Smooth muscle cell (in vitro differentiated cells): ENCODE measurements around the gene ZNF561. TPM values are rescaled to one million over a fixed set of nuclear protein-coding genes. Genes with fewer than 3 reads are reported as not detected.

Source experiments
- DNase-seq: peaks from one replicate; lab custom pipeline; 2025; ENCODE audit not compliant: unreplicated experiment; lab: John Stamatoyannopoulos, UW
- H2AFZ ChIP-seq: fragments of 200-600 bp; sonication (generic); 2 replicates; pipeline ENCODE4 v1.6.0; 2016; ENCODE audit warnings: antibody characterized with exemption, low read depth, mild to moderate bottlenecking
- H3F3A ChIP-seq: fragments of 200-600 bp; sonication (generic); 2 replicates; pipeline ENCODE4 v1.6.0; 2017; ENCODE audit warnings: antibody characterized with exemption, low read depth
- H3K27ac ChIP-seq: fragments of 200-600 bp; sonication (generic); 2 replicates; pipeline ENCODE4 v1.5.1; 2016; ENCODE audit warnings: low read depth, mild to moderate bottlenecking
- H3K27me3 ChIP-seq: fragments of 200-600 bp; sonication (generic); 2 replicates; pipeline ENCODE4 v1.6.1; 2016; ENCODE audit warnings: low read depth, mild to moderate bottlenecking
- H3K36me3 ChIP-seq: fragments of 200-600 bp; sonication (generic); 2 replicates; pipeline ENCODE4 v1.5.1; 2016; ENCODE audit warnings: low read depth
- H3K4me1 ChIP-seq: fragments of 200-600 bp; sonication (generic); 2 replicates; pipeline ENCODE4 v1.5.1; 2016; ENCODE audit warnings: low read depth
- H3K4me2 ChIP-seq: fragments of 200-600 bp; sonication (generic); 2 replicates; pipeline ENCODE4 v1.6.0; 2016; ENCODE audit warnings: mild to moderate bottlenecking
- H3K4me3 ChIP-seq: fragments of 200-600 bp; sonication (generic); 2 replicates; pipeline ENCODE4 v1.5.1; 2016; ENCODE audit warnings: mild to moderate bottlenecking
- H3K79me2 ChIP-seq: fragments of 200-600 bp; sonication (generic); 2 replicates; pipeline ENCODE4 v1.6.0; 2016; ENCODE audit warnings: low read depth, mild to moderate bottlenecking
- H3K9ac ChIP-seq: fragments of 200-600 bp; sonication (generic); 2 replicates; pipeline ENCODE4 v1.6.0; 2016; ENCODE audit warnings: low read depth
- H3K9me3 ChIP-seq: fragments of 200-600 bp; sonication (generic); replicated peaks from 2 replicates; pipeline ENCODE4 v1.5.1; 2016; ENCODE audit warnings: low read depth
- H4K20me1 ChIP-seq: fragments of 200-600 bp; sonication (generic); 2 replicates; pipeline ENCODE4 v1.6.0; 2016; ENCODE audit warnings: low read depth
- whole genome bisulfite sequencing: methylation state at CpG from one replicate; pipeline ENCODE4 v1.1.7; 2016; ENCODE audit warnings: low lambda C conversion rate; 5-methylcytosine and 5-hydroxymethylcytosine counted together
- polyA plus RNA-seq: library from polyadenylated mRNA; unstranded; fragments of >200 nt; fragmentation: Nextera tagmentation; extraction: Ambion mirVana; gene quantifications from 2 replicates; pipeline ENCODE4 v1.2.1, GENCODE V29; 2016
- total RNA-seq: library from RNA; depleted of rRNA; stranded (reverse); fragments of >200 nt; gene quantifications from 2 replicates; pipeline ENCODE4 v1.2.3, GENCODE V29; 2014
- TF ChIP-seq, protein P1 (sequence below): fragments of 200-600 bp; sonication (generic); IDR thresholded peaks from 2 replicates; pipeline ENCODE4 v1.5.1; 2017; ENCODE audit warnings: borderline replicate concordance, mild to moderate bottlenecking, antibody characterized with exemption; ENCODE audit not compliant: insufficient read depth, poor library complexity, severe bottlenecking

ZNF561 gene
- total RNA-seq (59.3 and 64.2 TPM in 2 replicates), polyA plus RNA-seq (27.1 and 30.5 TPM in 2 replicates)

- Histone ChIP-seq H3K36me3 (peaks cover 17% of the 10 kb centered on the region), H3K79me2 (peaks cover 50% of the 10 kb centered on the region), H3K4me1 (peaks cover 19% of the 10 kb centered on the region), H3K4me2 (peak within 1 kb of the TSS; percentile 91), H4K20me1 (peaks cover 3% of the 10 kb centered on the region), H3K4me3 (peak within 1 kb of the TSS; percentile 88), H3K27me3 (no peaks in the 10 kb centered on the region), H3K9ac (peak within 1 kb of the TSS; percentile 89), H3K27ac (peak within 1 kb of the TSS; percentile 96), H3F3A (peaks cover 8% of the 10 kb centered on the region), H2AFZ (peak within 1 kb of the TSS; percentile 87), H3K9me3 (peaks cover 5% of the 10 kb centered on the region)
- WGBS: under 1% methylated on average over 30 of the region's 33 CpGs
- TF ChIP-seq, protein P1, sequence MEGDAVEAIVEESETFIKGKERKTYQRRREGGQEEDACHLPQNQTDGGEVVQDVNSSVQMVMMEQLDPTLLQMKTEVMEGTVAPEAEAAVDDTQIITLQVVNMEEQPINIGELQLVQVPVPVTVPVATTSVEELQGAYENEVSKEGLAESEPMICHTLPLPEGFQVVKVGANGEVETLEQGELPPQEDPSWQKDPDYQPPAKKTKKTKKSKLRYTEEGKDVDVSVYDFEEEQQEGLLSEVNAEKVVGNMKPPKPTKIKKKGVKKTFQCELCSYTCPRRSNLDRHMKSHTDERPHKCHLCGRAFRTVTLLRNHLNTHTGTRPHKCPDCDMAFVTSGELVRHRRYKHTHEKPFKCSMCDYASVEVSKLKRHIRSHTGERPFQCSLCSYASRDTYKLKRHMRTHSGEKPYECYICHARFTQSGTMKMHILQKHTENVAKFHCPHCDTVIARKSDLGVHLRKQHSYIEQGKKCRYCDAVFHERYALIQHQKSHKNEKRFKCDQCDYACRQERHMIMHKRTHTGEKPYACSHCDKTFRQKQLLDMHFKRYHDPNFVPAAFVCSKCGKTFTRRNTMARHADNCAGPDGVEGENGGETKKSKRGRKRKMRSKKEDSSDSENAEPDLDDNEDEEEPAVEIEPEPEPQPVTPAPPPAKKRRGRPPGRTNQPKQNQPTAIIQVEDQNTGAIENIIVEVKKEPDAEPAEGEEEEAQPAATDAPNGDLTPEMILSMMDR: no peak
- DNase-seq: peak; percentile 61
Observed at GRCh38 chr19:9621156-9622037, at the start of gene ZNF561. Gene ZNF561 (minus strand): TSS chr19:9621232. CDS start chr19:9619456, 1,776 bp downstream.

DNA sequence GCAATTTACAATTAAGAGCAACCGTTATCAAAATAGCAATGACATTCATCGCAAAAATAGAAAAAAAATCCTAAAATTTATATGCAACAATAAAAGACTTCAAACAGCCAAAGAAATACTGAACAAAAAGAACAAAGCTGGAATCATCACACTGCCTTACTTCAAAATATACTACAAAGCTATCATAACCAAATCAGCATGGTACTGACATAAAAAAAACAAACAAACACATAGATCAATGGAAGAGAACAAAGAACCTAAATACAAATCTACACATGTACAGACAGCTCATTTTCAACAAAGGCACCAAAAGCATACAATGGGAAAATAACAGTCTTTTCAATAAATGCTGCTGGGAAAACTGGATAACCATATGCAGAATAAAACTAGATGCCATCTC is 47.5 kb upstream of the ZNF561 start:
- Histone ChIP-seq H4K20me1 (no peaks in the 10 kb centered on the region), H3K79me2 (no peaks in the 10 kb centered on the region), H3K9me3 (peaks cover 10% of the 10 kb centered on the region), H3K27me3 (no peaks in the 10 kb centered on the region), H3K36me3 (no peaks in the 10 kb centered on the region), H3K9ac (no peak overlapping the region), H3K4me1 (no peaks in the 10 kb centered on the region), H3K4me3 (no peak overlapping the region), H3K4me2 (no peak overlapping the region), H3K27ac (no peak overlapping the region), H3F3A (no peaks in the 10 kb centered on the region), H2AFZ (no peak overlapping the region)
- no peak for DNase-seq
- TF ChIP-seq, protein P1: no peak
- WGBS: 100% methylated on average over 2 of the region's 2 CpGs

DNA sequence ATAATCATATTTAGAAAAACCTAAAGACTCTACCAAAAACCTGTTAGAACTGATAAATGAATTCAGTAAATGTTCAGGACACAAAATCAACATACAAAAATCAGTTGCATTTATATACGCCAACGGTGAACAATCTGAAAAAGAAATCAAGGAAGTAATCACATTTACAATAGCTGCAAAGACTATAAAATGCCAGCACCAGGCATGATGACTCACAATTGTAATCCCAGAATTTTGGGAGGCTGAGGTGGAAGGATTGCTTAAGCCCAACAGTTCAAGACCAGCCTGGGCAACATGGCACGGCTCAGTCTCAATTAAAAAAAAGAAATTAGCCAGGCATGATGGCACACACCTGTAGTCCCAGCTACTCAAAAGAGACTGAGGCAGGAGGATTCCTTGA is 46.9 kb upstream of the ZNF561 start:
- TF ChIP-seq, protein P1: no peak
- WGBS: 94% methylated on average over 3 of the region's 3 CpGs
- H3K4me2 ChIP-seq: no peak overlapping the region
- H3K9me3 ChIP-seq: peaks cover 10% of the 10 kb centered on the region
- no peaks in the 10 kb centered on the region for H3K79me2 ChIP-seq
- no peak overlapping the region for H3K27ac ChIP-seq
- H4K20me1 ChIP-seq: no peaks in the 10 kb centered on the region
- no peaks in the 10 kb centered on the region for H3F3A ChIP-seq
- H3K4me3 ChIP-seq: no peak overlapping the region
- no peak overlapping the region for H3K9ac ChIP-seq
- no peaks in the 10 kb centered on the region for H3K36me3 ChIP-seq
- DNase-seq: no peak
- H3K4me1 ChIP-seq: no peaks in the 10 kb centered on the region
- H3K27me3 ChIP-seq: no peaks in the 10 kb centered on the region
- no peak overlapping the region for H2AFZ ChIP-seq
